Measurements from ENCODE around the gene SUN5.
A peak's percentile ranks its signal among the peaks of the same experiment; 100 is the strongest.

SUN5 gene

GRCh38 chr20:32991383-32991782 lies 12.8 kb downstream of the SUN5 start:
- DNase-seq, result no peak

- no peak for DNase-seq
Measured at GRCh38 chr20:32990426-32990825, 13.8 kb downstream of the SUN5 start.

GRCh38 chr20:32989507-32990283 lies 14.5 kb downstream of the SUN5 start:
- no peak for DNase-seq

DNA sequence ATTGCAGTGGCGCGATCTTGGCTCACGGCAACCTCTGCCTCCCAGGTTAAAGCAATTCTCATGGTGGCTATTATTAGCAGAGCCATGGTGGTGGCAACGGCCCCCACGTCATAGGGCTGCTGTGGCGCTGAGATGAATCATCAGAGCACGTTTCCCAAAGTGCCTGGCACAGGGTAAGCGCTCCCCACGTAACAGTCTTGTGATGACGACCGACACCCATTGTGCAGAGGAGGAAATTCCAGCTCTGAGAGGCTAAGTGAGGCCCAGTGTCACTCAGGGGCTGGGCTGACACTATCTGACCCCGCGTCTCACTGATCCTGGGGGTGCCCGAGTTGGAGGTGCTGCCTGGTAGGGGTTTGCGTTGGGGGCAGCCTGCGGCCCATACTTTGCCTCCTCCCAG lies 16.2 kb downstream of the SUN5 start:
- no peak for DNase-seq

GRCh38 chr20:32987044-32987825 lies 17.0 kb downstream of the SUN5 start:
- no peak for DNase-seq

DNA sequence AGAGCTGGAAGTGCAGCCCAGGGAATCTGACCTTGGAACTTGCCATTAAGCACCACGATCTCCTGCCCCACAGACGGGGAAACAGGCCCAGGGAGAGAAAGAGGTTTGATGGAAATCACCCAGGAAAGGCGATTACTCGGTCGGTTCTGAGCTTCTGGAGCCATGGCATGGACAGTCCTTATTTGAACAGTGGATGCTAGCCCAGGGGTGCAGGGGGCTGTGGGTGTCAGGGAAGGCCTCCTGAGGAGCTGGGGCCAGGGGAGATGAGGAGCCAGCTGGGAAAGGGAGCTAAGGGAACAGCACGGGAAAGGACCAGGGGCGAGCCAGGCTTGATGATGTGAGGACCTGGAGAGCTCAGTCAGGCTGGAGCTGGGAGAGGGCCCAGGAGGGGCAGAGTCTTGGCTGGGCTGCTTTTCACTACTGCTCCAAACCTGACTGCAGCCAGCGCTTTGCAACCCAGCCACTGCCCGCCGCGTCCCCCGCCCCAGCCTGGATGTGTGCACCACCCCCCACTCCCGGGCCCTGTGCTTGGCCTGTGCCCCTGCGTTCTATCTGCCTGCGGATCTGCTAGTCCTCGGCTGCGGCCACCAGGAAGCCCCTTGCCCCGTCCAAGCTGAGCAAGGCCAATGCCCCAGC lies 17.8 kb downstream of the SUN5 start:
- DNase-seq, result no peak

DNA sequence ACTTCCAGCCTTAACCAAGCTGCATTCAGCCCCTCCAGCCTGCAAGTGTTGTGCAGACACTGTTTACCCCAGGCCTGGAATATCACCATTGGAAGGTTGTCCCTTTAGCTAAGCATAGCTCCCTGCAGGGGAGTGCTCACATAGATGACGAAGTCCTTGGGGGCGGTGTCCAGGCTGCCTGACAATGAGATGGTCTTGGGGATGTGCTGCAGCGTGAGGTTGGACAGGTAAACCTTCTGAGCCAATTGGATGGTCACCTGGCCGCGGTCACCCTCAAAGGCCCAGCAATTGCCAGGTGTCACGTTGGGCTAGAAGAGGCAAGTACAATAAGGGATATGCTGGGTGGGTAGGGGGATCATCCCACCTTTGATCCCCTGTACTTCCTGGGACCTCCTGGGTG lies 18.6 kb downstream of the SUN5 start:
- no peak for DNase-seq

DNA sequence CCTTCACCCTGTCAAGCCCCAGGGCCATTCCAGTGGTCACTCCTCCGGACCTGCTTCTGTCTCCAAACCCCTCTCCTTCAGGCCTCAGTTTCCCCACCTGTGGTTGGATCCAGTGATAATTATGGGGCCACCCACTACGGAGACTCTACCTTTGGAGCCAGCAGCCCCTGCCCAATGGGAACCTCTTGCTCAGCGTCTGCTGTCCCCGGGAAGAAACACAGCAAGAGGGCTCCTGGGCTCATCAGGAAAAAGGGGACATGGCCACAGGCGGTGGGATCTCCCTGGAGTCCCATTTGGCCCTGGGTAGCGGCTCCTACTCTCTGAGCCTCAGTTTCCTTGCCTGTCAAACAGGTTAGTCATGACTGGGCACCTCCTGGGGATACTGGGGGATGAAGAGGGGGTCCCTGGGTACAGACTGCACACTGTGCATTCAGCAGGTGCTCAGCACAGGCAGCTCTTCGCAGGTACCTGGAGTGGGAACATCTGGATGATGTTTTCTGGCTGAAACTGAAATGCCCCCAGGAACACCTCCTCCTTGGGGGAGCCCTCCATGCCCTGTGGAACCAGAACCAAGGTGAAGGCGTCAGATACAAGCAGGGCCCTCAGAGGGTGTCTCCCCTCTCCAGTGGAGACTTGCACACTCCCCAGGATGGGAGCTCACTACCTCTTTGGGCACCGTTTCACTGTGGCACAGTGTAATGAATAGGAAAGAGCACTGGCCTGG lies 19.4 kb downstream of the SUN5 start:
- no peak for DNase-seq

- no peak for DNase-seq
Measured at GRCh38 chr20:32984196-32984595, 20.0 kb downstream of the SUN5 start.

DNA sequence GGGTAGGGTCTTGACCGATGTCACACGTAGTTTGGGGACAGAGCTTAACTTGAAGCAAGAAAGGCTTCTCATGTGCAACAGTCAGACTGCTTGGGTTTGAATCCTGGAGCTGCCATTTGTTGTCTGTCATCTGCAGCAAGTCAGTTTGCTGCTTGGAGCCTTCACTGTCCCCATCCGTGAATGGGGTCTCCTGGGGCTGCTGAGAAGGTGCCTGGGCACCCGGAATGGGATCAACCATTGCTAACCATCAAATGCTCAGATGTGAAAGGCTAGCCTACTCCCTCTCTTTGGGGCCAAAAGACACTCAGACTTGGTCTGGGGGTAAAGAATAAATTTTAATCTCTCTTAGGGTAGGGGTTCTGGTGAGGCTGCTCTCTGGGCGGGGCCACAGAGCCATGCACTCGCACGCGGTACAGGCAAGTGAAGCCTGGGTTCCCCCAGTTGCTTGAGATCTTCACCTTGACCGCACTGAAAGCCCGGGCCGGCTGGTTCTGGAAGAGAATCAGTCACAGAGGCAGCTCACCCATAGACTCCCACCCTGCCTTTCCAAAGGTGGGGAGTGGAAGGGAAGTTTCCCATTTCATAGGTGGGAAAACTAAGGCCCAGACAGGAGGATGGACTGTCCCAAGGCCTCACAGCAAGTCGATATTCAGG lies 20.6 kb downstream of the SUN5 start:
- DNase-seq, result no peak

DNA sequence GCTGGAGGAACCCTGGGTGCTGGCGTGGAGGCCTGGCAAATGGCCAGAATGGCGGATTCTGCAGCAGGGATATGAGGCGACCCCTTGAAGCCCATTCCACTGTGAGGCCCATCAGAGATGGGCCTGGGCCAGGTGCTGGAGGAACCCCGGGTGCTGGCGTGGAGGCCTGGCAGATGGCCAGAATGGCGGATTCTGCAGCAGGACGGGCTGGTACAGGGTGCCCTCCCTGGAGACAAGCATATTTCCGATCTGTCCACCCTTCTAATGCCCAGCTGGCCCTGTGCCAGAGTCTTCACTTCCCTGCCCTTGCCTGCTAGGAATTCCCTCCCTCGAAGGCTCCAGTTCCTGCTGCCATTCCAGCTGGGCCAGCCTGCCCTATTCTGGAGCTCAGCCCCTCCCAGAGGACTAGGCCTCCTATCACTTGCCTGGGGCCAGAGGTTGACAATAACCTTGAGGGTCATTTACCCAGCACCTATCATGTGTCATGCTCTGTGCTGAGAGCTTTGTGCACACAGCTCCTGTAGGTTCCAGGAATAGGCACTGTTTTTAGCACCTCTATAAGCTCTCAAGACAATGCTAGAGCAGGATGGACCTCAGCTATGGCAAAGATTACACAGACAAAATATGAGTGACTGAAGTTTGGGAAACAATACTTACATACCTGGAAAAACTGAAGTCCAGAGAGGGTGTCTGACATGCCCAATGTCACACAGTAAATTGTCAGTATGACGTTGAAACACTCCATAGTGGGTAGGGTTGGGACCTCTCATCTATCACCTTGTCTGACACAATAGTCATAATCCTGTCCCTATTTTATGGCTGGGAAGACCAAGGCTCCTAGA lies 21.4 kb downstream of the SUN5 start:
- peak; percentile 99 to 100 for DNase-seq

DNA sequence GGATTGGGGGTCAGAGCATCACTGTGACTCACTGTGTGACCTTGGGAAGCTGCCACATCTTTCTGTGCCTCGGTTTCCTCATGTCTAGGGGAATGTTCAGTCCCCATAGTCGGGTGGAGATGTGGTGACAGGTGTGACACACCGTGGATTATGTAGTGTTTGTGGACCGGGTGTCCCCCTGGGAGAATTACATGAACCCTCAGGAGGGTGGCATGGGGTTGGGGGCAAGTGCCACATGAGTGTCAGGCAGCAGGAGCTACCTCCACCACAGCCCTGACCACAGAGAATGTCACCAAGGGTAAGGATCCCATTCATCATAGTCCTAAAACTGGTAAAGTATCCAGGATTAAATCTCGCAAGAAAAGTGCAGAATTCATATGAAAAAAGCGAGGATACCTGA lies 23.2 kb downstream of the SUN5 start:
- DNase-seq, result no peak

GRCh38 chr20:32980131-32980941 lies 23.9 kb downstream of the SUN5 start:
- peak; percentile 95 to 98 for DNase-seq

DNA sequence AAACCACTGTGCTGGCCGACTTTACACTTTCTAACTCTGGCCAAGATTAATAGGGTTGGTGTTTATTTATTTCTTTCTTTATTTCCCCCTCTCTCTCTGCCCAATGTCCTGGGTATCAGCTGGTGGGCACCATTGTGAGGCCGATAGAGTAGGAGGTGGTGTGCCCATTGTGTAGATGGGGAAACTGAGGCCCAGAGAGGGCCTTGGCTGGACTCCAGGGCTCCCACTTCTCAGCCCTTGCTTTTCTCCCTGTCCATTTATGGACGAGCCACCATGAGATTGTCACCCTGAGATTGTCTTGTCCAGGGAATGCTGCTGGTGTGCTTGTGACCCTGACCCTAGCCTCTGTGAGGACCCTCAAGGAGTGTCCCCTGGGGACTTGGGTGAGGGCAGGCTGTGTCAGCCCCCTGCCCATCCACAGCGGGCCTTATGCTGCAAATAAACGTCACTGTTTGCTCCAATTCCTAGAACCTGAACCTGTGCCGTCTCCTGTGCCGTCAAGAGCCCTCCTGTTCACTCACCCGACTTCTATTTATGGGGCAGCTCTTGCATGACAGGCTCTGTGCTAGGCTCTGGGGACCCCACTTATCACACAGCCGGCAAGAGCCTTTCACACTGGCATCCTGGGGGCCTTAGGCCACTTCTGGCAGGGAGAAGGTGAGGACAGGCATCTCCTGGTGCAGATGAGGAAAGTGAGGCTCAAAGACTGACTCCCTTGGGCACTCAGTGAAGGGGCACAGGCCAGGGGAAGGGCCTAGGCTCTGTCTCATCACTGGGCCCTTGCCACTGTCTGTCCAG lies 24.8 kb downstream of the SUN5 start:
- DNase-seq, result peak in 1 of 2 experiments; percentile 53

DNA sequence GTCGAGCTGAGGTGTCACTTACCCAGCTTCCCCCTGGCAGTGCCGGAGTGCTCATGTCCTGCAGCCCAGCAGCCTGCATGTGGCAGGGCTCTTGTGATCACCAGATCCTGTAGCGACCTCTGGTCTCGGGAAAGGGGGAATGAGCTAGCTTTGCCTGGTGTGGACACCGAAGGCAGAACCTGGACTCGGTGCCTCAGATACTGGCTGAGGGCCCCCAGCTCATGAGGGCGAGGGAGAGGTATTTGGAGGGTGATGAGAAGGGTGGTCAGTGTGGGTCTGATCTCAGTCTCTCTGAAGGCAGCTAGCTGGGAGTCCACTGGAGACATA lies 26.3 kb downstream of the SUN5 start:
- DNase-seq, result no peak

DNA sequence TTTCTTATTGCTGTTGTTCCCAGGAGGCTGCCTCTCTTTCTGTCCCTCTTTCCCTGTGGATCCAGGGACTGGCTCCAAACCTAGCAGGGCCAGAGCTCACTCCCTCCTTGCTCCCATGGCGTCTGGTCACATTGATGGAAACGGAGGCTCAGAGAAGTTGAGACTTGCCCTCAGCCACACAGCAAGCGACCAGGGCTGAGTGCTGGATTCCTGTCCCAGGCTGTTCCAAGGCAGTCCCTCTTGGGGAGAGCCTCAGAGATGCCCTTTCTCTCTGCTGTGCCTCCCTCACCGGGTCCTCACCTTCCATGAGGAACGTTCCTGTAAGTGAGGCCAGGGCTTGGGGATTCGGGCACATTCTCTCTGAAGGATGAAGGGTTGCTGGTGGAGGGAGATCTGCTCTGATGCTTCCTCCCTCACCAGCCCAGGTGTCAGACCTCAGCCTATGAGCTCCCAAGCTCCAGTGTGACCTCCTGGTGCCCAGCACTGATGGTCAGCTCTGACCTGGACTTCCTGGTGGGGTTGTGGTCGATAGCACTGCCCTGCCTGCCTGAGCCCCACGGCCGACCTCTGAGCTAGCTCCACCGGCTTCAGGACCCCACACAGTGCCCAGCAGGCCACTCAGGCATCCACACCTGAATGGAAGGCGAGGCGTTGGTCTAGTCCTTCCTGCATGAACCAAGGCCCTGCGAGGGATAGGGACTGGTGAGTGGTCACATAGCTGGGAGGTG lies 26.8 kb downstream of the SUN5 start:
- DNase-seq, result no peak

- no peak for DNase-seq
Measured at GRCh38 chr20:32976746-32977145, 27.5 kb downstream of the SUN5 start.

DNA sequence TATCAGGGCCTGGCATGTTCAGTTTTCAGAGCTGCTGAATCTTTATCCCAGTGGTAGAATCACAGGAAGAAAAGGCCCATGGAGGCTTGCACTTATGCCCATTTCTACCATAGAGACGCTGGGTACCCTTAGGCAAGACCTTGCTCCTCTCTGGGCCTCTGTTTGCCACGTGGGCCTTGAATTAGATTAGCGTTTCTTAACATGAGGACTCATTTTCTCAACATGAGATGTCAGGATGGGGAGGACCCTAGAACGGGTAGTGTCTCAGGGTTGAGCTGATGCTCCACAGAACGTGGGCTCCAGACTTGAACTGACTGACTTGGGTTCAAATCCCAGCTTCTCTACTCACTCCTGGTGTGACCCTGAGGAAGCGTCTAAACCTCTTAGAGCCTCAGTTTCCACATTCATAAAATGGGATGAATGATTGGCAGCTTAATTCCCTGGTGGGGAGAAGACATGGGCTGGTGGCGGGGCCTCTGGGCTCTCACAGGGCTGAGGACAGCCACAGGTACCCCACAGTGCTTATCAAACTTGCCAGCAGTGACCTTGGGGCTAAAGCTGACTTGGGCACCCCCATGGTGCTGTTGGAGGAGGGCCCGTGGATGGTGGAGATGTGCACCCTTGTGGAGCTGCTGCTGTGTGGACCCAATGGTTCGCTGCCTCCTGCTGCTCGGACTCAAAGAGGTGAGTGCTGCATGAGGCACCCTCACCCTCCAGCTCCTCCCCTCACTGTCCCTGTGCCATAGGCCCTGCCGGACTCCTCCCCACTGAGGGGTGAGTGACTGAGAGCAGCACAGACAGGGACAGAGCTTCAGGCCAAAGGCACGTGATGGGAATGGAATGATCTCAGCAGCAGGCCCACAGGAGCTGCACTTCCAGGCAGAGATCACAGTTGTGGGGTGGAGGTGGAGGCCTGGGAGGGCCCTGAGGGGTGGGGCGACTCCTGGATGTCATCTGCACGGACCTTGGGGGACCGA lies 28.2 kb downstream of the SUN5 start:
- DNase-seq, result no peak
